T47D (cell line): ENCODE data around the gene HBP1.
"Not testable (repeated sequence)": the region's sequence is repeated elsewhere in the genome, so short reads cannot be mapped to it uniquely, and the experiment has no call there.

Experiments used
- DNase-seq, 2 experiments: peaks; one replicate each; pipeline versions ENCODE4 v3.0.0 to v3.0.0-alpha.2; 2011 to 2012; ENCODE audit warnings: low read depth in 1 of 2, low spot score in 1 of 2
- JUND ChIP-seq: IDR thresholded peaks from 2 replicates; pipeline ENCODE4 v1.6.1; 2012; ENCODE audit warnings: low read depth
- in situ Hi-C: cut with HindIII; loops from 2 replicates; pipeline ENCODE4 v1.10.0; 2016; ENCODE audit warnings: low sequenced_read_pairs, low pct_unique_long_range_greater_than_20kb

Gene HBP1

DNA sequence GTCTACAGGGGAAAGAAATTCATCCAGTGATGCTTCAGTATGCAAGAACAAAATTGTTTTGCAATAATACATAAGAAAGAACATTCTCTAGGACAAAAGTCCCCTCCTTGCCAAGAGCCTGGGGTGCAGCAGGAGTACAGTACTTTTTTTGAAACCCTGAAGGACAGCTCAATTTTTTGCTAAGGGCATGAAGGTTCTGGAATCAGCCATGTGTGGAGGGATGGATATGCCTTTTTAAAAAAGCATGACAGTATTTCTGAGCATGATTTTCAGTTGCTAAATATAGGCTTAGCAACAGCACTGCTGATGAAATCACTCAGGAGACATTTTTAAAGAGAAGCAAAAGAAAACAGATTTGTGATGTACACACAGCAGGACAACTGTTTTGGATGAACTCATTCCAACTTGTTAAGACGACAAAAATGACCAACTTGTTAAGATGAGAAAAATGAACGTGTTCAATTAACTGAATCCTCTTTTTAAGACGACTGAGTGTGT lies 39.3 kb downstream of the HBP1 start:
- in situ Hi-C loops, result no loop called here
- TF ChIP-seq JUND, result no peak
- no peak for DNase-seq

DNA sequence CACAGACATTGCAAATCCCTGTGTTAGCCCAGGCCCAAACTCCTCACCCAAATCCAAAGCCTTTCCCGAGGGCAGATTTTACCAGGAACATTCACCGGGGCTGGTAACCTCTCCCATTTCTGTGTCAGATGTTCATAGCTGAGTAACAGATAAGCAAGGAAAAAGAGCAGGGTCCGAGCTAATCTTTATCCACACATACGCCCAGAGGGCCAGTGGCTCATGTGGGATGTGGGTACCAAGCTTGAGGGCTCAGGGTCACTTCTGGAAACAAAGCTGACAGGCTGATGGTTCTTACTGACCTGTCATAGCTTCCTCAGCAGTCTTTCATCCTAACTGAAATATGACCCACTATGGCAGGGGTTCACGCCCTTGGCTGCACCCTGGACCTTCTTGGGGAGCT lies 39.8 kb downstream of the HBP1 start:
- TF ChIP-seq JUND, result no peak
- in situ Hi-C loops, result no loop called here
- DNase-seq, result no peak

DNA sequence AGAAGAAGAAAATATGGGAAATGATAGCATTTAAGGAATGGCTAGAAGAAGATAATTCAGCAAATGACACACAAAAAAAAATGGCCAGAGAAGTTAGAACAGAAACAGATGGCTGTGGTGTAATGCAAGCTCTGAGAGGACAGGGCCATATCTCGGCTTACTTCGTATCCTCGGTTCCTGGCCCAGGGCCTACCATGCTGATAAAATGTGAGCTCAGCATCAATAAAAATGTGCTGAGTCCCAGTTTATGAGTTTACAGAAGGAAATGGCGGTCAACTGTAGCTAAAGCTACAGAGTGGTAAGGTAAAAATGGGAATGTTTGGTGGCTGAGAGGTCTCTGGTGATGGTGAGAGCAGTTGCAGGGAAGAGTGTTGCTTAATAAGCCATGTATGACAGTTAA lies 40.8 kb downstream of the HBP1 start:
- DNase-seq, result no peak
- TF ChIP-seq JUND, result no peak
- in situ Hi-C loops, result no loop called here

DNA sequence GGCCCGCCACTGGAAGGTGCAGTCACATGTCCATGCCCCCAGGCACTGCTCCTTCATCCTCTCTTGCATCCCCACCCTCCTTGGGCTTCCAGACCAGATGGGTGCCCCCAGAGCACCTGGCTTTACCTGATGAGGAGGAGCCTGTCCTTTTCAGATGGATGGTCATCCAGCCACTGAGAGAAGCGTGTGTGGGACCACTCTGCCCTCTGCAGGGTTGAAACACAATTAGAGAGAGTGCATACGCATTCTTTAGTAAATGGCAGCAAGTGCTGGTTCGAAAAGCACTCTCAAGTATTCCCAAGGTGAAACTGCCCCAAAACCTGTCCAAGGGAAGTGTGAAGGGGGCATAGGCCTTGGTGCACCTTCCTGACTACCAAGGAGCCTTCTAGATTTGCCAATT lies 41.6 kb downstream of the HBP1 start:
- no peak for DNase-seq
- in situ Hi-C loops, result no loop called here
- no peak for TF ChIP-seq JUND

DNA sequence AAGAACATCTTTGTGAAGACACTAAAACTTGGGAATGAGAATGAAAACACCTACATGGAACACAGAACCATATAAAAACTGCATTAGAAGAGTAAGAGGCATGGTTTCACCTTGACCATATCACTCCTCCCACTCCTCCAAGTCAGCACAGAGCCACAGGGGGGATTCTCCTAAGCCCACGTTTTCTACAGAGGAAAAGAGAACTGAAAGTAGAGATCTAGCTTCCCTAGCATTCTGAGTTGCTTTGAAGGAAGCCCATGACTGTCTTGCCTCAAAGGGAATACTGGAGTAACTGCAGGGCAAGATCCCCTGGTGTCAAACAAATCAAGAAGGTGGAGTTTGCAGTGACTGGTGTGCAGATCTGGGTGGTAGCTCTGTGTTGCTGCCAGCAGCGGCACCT lies 43.9 kb downstream of the HBP1 start:
- TF ChIP-seq JUND, result no peak
- in situ Hi-C loops, result no loop called here
- no peak for DNase-seq

DNA sequence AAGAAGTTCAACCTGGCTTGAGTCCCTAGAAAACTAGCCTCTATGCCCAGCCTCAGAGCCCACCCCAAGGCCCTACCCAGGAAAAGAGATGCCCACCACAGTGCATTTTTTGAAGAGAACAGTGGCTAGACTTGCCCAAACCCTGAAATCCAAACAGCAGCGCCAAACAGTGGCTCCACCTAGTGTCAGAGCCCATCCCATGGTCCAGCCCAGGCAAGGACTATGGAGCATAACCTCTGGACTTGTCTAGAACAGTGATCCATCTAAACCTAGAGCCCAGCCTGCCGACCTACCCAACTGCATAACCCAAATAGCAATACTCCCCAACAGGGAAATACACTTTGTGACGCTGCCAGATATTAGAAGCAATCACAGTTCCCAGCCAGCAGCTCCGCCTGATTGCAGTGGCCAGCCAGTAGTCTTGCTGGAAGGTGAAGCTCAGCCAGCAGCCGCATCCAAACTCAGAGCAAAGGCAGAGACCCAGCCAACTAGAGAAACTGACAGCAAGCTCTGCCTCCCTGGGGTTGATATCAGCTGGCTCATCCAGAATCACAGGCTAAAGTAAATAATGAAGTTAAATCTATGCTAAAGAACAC lies 44.5 kb downstream of the HBP1 start:
- TF ChIP-seq JUND, result no peak
- DNase-seq, result no peak
- in situ Hi-C loops, result no loop called here

DNA sequence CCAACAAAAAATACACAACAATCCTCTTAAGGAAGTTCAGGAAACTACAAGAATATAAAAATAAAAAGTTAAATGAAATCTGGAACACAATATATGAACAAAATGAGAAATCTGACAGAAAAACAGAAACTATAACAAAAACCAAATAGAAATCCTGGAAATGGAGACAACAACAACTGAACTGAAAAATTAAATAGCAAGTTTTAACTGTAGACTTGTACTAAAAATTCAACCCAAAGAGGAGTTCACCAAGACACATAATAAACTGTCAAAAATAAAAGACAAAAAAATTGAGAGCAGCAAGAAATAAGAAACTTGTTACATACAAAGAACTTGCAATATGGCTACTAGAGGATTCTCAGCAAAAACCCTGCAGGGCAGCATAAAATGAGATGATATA lies 45.1 kb downstream of the HBP1 start:
- in situ Hi-C loops, result no loop called here
- no peak for DNase-seq
- TF ChIP-seq JUND, result no peak

DNA sequence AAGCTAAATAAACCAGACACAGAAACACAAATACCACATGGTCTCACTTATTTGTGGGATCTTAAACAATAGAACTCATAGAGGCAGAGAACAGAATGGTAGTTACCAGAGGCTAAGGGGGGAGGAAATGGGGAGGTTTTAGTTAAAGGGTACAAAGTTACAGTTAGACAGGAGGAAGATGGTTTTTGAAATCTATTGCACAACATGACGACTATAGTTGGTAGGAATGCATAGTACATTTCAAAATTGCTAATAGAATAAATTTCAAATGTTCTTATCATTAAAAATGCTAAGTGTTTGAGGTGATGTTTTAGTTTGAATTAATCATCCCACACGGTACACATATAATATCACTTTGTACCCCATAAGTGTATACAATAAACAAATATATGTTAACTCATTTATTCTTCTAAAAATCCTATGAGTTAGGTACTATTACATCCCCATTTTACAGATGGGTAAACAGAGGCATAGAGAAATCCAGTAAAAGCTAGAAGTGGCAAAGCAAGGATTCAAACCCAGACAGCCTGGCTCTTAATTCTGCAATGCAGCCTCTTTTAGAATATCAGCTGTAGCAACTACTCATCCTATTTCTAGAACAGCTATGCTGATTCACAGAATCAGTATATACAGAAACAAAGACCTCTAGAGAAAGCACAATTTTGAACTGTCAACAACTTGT lies 50.9 kb downstream of the HBP1 start:
- in situ Hi-C loops, result no loop called here
- no peak for TF ChIP-seq JUND
- no peak for DNase-seq

DNA sequence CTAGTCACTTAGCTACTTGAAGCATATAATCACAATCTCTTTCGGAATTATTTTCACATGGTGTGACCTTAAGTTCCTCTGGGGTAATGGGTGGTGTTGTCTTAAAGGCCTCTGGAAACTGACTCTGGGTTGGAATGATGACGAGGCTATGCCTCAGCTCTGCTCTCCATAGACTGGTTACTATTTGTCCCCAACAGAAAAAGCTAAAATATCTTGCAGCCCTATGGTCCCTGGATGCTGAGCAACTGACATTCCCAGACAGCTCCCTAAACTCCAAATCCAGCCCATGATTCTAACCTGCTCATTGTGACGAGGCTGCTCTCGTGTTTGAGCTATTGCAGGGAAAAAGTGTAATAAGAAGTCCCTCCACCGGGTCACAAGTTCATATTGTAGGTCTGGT lies 51.6 kb downstream of the HBP1 start:
- in situ Hi-C loops, result no loop called here
- no peak for DNase-seq
- TF ChIP-seq JUND, result no peak

DNA sequence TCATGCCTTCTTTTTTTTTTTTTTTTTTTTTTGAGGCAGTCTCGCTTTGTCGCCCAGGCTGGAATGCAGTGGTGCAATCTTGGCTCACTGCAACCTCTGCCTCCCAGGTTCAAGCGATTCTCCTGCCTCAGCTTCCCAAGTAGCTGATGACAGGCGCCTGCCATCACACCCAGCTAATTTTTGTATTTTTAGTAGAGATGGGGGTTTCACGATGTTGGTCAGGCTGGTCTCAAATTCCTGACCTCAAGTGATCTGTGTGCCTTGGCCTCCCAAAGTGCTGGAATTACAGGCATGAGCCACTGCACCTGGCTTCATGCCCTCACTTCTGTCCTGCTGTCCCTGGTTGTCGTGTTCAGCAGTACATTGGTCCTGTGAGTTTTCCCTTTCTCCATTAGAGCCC lies 52.0 kb downstream of the HBP1 start:
- DNase-seq, in situ Hi-C loops: not testable (repeated sequence)

DNA sequence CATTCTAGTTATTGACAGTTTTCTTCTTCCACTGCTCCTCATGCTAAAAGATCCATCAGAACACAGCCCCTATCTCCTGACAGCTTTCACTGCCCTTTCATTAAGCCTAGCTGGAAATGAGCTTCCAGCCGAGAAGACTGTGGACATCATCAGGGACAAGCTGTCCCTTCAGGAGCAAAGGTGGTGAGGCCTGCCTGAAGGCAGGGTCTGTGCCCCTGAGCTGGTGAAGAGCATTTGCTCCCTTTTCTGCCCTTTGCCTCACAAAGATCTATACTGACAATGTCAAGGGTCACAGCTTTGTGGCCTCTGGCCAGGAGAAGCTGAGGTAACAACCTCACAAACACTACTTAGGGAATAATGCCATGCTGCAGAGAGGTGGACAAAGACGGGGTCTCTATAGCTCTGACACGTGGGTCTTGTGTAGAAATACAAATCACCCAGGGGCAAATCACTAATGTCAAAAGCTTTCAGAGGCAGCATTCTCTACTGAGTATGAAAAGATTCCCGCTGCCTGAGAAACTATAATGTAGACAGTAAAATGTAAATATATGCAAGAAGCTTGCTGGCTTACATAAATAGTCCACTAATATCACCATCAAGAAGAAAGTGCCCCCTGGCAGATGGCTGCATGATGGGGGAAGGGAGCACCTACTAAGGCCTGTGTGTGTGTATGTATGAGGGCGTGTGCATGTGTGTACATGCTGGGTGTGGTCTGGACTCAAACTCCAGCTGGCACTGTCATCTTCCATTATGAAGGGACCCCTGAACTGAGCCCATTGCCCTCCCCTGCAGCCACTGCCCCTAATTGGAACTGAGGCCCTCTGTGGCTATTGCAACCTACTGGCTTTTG lies 55.8 kb downstream of the HBP1 start:
- TF ChIP-seq JUND, result no peak
- in situ Hi-C loops, result no loop called here
- no peak for DNase-seq

DNA sequence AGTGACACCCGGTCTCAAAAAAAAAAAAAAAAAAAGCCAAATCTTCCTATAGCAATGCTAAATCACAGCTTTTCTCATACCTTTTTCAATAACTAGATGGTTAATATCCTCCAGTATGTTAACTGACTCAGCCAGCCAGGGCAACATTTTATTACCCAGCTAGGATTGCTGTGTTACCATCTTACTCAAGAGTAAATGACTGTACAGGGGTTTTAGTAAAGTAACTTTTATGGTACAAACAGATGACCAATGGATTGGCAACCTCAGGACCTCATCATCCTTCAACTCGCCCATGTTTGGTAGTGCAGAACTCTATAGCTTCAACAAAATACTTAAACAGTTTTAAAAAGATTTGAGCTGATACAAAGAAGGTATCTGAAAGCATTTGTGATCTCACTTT lies 59.5 kb downstream of the HBP1 start:
- DNase-seq, result no peak

DNA sequence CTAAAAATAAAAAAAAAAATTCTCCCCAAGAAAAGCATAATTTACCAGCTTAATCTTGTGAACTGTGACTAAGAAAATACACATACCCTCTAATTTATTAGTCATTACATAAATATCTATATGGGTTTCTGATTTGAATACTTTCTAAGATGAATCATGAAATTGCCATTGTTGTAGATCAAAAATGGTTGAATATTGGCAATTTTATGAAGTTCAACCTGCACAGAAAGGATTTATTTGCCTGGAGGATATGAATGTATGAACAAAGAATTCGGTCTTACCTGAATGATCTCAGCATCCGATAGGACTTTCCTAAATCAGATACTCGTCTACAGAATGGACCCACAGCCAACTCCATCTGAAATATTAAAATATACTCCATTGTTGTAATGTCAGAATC lies 61.5 kb downstream of the HBP1 start:
- TF ChIP-seq JUND, result no peak
- DNase-seq, result no peak
- in situ Hi-C loops, result no loop called here

More for the DNA sequence above, 59.5 kb downstream of the HBP1 start:
- no peak for TF ChIP-seq JUND
- in situ Hi-C loops, result no loop called here
